Progenitor cell of endocrine pancreas (in vitro differentiated cells): Measurements from ENCODE around the gene PLA2G4D. TPM values are rescaled to one million over a fixed set of nuclear protein-coding genes. Genes with fewer than 3 reads are reported as not detected.

Experiments used
- DNase-seq: peaks from one replicate; pipeline ENCODE4 v3.0.0; 2021; ENCODE audit warnings: low spot score; ENCODE audit not compliant: unreplicated experiment
- H3K27ac Mint-ChIP-seq: 2 replicates; pipeline ENCODE4 v1.8.0; 2021; ENCODE audit warnings: mild to moderate bottlenecking, moderate library complexity, mixed read lengths
- H3K27me3 Mint-ChIP-seq: 2 replicates; pipeline ENCODE4 v1.8.0; 2021; ENCODE audit warnings: mixed read lengths
- H3K36me3 Mint-ChIP-seq: 2 replicates; pipeline ENCODE4 v1.8.0; 2022; ENCODE audit warnings: mixed read lengths; ENCODE audit not compliant: insufficient read depth
- H3K4me1 Mint-ChIP-seq: 2 replicates; pipeline ENCODE4 v1.8.0; 2021; ENCODE audit warnings: low read depth, mixed read lengths
- H3K4me3 Mint-ChIP-seq: 2 replicates; pipeline ENCODE4 v1.8.0; 2021; ENCODE audit warnings: low read depth, mild to moderate bottlenecking, moderate library complexity, mixed read lengths
- H3K9me3 Mint-ChIP-seq: 2 replicates; pipeline ENCODE4 v1.8.0; 2021; ENCODE audit warnings: low read depth, mixed read lengths
- total RNA-seq: library from RNA; stranded (reverse); gene quantifications from 2 replicates; pipeline ENCODE4 v1.2.1, GENCODE V29; 2021
- TF ChIP-seq, protein P1 (sequence below): fragments of 200-600 bp; sonication (generic); IDR thresholded peaks from one replicate; pipeline ENCODE4 v1.5.0; 2021; ENCODE audit warnings: antibody characterized with exemption, mild to moderate bottlenecking; ENCODE audit not compliant: unreplicated experiment

The PLA2G4D gene
- total RNA-seq, 1 donor from 2014 or later = not detected

- no peak overlapping the region for H3K4me3 Mint-ChIP-seq
- H3K36me3 Mint-ChIP-seq = no peaks in the 10 kb centered on the region
- no peak for DNase-seq
- H3K9me3 Mint-ChIP-seq = peaks cover 14% of the 10 kb centered on the region
- TF ChIP-seq, protein P1, sequence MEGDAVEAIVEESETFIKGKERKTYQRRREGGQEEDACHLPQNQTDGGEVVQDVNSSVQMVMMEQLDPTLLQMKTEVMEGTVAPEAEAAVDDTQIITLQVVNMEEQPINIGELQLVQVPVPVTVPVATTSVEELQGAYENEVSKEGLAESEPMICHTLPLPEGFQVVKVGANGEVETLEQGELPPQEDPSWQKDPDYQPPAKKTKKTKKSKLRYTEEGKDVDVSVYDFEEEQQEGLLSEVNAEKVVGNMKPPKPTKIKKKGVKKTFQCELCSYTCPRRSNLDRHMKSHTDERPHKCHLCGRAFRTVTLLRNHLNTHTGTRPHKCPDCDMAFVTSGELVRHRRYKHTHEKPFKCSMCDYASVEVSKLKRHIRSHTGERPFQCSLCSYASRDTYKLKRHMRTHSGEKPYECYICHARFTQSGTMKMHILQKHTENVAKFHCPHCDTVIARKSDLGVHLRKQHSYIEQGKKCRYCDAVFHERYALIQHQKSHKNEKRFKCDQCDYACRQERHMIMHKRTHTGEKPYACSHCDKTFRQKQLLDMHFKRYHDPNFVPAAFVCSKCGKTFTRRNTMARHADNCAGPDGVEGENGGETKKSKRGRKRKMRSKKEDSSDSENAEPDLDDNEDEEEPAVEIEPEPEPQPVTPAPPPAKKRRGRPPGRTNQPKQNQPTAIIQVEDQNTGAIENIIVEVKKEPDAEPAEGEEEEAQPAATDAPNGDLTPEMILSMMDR = no peak
- no peaks in the 10 kb centered on the region for H3K4me1 Mint-ChIP-seq
- no peak overlapping the region for H3K27ac Mint-ChIP-seq
- H3K27me3 Mint-ChIP-seq = peaks cover under 1% of the 10 kb centered on the region
Measured at GRCh38 chr15:42135351-42135750, 41.0 kb upstream of the PLA2G4D start.

GRCh38 chr15:42134617-42135245, 40.4 kb upstream of the PLA2G4D start:
- TF ChIP-seq, protein P1 = no peak
- Mint-ChIP-seq H3K36me3 (no peaks in the 10 kb centered on the region), H3K9me3 (peaks cover 13% of the 10 kb centered on the region), H3K4me1 (no peaks in the 10 kb centered on the region), H3K4me3 (no peak overlapping the region), H3K27me3 (peaks cover 5% of the 10 kb centered on the region), H3K27ac (no peak overlapping the region)
- no peak for DNase-seq

- H3K4me3 Mint-ChIP-seq = no peak overlapping the region
- H3K27me3 Mint-ChIP-seq = peaks cover 12% of the 10 kb centered on the region
- H3K36me3 Mint-ChIP-seq = no peaks in the 10 kb centered on the region
- peaks cover 6% of the 10 kb centered on the region for H3K9me3 Mint-ChIP-seq
- no peak overlapping the region for H3K27ac Mint-ChIP-seq
- no peaks in the 10 kb centered on the region for H3K4me1 Mint-ChIP-seq
- no peak for DNase-seq
- TF ChIP-seq, protein P1 = peak; percentile 53
Measured at GRCh38 chr15:42133886-42134502, 39.6 kb upstream of the PLA2G4D start.

DNA sequence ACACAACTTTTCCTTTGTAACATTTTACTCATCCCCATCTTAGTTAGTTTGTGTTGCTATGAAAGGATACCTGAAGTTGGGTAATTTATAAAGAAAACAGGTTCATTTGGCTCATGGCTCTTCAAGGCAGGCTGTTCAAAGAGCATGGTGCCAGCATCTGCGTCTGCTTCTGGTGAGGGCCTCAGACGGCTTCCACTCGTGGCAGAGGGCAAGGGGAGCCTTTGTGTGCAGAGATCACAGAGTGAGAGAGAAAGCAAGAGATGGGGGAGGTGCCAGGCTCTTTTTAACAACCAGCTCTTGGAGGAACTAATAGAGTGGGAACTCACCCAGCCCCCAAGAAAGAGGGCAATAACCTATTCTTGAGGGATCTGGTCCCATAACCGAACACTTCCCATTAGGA, 39.0 kb upstream of the PLA2G4D start:
- no peak for DNase-seq
- no peaks in the 10 kb centered on the region for H3K36me3 Mint-ChIP-seq
- H3K27me3 Mint-ChIP-seq = peaks cover 12% of the 10 kb centered on the region
- no peak overlapping the region for H3K27ac Mint-ChIP-seq
- no peaks in the 10 kb centered on the region for H3K4me1 Mint-ChIP-seq
- H3K4me3 Mint-ChIP-seq = no peak overlapping the region
- TF ChIP-seq, protein P1 = no peak
- peaks cover 2% of the 10 kb centered on the region for H3K9me3 Mint-ChIP-seq

GRCh38 chr15:42131826-42132806, 37.8 kb upstream of the PLA2G4D start:
- no peak overlapping the region for H3K4me3 Mint-ChIP-seq
- no peaks in the 10 kb centered on the region for H3K9me3 Mint-ChIP-seq
- H3K36me3 Mint-ChIP-seq = no peaks in the 10 kb centered on the region
- DNase-seq = no peak
- peaks cover 12% of the 10 kb centered on the region for H3K27me3 Mint-ChIP-seq
- H3K4me1 Mint-ChIP-seq = no peaks in the 10 kb centered on the region
- H3K27ac Mint-ChIP-seq = no peak overlapping the region
- TF ChIP-seq, protein P1 = no peak
